ENCODE data around the gene CCL18.

- TF ChIP-seq, protein P1, sequence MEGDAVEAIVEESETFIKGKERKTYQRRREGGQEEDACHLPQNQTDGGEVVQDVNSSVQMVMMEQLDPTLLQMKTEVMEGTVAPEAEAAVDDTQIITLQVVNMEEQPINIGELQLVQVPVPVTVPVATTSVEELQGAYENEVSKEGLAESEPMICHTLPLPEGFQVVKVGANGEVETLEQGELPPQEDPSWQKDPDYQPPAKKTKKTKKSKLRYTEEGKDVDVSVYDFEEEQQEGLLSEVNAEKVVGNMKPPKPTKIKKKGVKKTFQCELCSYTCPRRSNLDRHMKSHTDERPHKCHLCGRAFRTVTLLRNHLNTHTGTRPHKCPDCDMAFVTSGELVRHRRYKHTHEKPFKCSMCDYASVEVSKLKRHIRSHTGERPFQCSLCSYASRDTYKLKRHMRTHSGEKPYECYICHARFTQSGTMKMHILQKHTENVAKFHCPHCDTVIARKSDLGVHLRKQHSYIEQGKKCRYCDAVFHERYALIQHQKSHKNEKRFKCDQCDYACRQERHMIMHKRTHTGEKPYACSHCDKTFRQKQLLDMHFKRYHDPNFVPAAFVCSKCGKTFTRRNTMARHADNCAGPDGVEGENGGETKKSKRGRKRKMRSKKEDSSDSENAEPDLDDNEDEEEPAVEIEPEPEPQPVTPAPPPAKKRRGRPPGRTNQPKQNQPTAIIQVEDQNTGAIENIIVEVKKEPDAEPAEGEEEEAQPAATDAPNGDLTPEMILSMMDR (IDR thresholded peaks at IDR 0.05): no peak
- TF ChIP-seq POLR2A (IDR thresholded peaks at IDR 0.05): no peak
- TF ChIP-seq EP300 (IDR thresholded peaks at IDR 0.05): no peak
These were observed 43.6 kb downstream of the CCL18 start for GRCh38 chr17:36107660-36108059.

Measured in tibial nerve (tissue), 4 donors.